ENCODE data around the gene PGM1.

PGM1 gene

GRCh38 chr1:63701187-63701586, 108.0 kb downstream of the PGM1 start:
- no peak for DNase-seq (ENCODE audit: low read depth)

GRCh38 chr1:63703701-63704107, 110.5 kb downstream of the PGM1 start:
- no peak for DNase-seq (ENCODE audit: low read depth)

- no peak for DNase-seq (ENCODE audit: low read depth)
Measured at GRCh38 chr1:63704443-63704842, 111.2 kb downstream of the PGM1 start.

- no peak for DNase-seq (ENCODE audit: low read depth)
Measured at GRCh38 chr1:63705078-63705477, 111.9 kb downstream of the PGM1 start.

- no peak for DNase-seq (ENCODE audit: low read depth)
Measured at GRCh38 chr1:63709267-63709828, 116.1 kb downstream of the PGM1 start.

Data from stimulated activated CD8-positive, alpha-beta memory T cell treated with anti-CD3 and anti-CD28 coated beads, Interleukin-15, amount 100 ng/mL, for 24 hours (primary cell).